NCI-H774 (cell line): ENCODE measurements around the gene HCN4.
"Not testable (repeated sequence)": the region's sequence is repeated elsewhere in the genome, so short reads cannot be mapped to it uniquely, and the experiment has no call there.

Experiments
- DNase-seq: peaks from one replicate; lab custom pipeline; 2025; lab: John Stamatoyannopoulos, UW

Gene HCN4

GRCh38 chr15:73324496-73325170, 44.1 kb downstream of the HCN4 start:
- no peak for DNase-seq

GRCh38 chr15:73323956-73324355, 44.8 kb downstream of the HCN4 start:
- no peak for DNase-seq

DNA sequence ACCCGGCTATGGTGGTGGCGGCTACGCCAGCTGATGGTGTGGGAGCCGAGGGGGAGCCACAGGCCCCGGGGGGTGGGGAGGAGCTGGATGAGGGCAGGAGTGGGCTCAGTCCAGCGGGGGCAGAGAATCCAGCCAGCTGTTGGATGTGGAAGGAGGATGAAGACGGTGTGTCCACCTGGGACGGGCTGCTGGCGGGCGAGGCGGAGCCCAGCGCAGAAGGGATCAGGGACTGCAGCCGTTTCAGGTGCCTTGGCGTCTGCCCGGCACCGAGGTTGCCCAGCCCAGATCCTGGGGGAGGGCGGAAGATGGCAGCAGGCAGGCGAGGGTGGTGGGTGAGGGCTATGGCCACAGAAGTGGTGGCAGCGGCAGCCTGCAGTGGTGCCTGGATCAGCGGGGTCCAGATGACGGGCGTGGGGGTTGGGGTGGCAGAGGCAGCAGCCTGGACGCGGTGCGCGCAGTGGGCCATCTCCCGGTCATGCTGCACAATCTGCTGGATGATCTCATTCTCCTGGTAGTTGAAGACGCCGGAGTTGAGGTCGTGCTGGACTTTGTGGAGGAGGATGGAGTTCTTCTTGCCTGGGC, 45.3 kb downstream of the HCN4 start:
- DNase-seq: no peak

GRCh38 chr15:73322665-73323373, 45.9 kb downstream of the HCN4 start:
- no peak for DNase-seq

- DNase-seq: no peak
Observed at GRCh38 chr15:73321496-73322450, 47.0 kb downstream of the HCN4 start.

- DNase-seq: no peak
Observed at GRCh38 chr15:73320619-73321180, 48.1 kb downstream of the HCN4 start.

DNA sequence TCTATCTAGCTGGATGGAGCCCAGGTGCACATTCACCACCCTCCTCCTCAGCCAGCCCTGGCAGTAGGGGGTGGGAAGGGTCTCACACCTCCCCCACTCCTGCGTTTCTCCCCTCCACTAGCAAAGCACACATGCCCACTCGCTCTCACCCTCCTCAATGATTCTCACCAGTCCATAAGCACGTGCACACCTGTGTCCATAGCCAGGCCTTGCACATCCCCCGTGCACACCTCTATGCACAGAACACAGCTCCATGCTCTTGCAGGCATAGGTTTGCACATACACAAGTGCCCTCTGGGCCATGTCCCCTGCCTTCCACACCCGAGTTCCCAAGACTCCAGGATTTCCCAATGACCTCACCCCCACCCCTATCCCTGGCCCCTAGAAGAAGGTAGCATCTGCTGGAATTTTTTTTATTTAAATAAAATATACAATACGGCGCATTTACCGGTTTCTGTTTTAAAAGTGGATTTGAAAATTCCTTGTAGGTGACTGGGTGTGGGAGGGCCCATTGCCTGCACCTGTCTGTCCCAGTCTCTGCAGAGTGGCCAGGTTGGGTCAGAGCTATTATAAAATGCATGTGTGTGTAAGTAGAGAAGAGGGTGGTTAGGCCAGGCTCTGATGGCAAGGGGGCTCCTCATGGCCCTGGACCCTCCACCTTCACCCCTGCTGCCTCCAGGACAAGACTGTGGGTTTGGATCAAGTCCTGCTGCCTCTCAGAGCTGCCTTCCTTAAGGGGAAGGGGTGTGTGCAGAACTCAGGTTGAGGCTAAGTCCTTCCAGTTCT, 49.1 kb downstream of the HCN4 start:
- DNase-seq: no peak

DNA sequence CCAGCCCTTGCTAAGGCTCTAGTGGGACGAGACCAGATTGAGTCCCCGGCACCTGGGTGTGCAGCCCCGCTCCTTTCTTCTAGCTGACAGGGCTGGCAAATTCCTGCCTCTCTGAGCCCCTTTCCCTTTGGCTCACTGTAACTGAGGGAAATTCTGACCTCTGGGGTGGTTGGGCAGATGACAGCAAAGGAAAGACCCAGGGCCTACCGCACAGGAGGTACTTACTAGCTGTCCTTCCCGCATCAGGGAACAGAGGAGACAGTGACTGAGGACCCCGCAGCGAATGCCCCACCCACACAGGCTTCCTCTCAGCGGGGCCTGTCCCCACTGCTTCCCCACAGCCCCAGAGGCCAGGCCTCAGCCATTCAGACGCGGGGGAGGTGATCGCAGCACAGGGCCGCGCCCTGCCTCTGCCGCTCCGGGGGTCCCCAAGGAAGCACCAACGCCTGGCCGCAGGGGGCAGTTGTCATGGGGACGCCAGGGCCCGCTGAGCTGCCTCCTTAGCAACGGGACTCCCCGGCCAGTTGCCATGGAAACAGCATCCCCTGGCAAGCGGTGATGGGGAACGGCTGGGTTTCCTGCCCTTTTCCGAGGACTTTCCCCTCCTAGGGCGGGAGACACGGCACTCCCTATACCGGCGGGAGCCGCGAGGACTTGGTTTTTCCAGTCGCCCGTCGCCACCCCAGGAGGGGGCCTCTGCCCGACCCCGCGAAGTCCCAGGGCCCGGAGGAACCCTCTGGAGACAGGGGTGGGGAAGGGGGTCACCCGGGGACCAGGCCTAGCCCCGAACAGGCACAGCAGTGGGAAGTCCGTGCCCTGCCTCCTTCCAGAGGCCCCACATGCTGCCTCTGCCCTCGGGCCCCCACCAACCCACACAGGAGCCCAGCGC, 50.1 kb downstream of the HCN4 start:
- no peak for DNase-seq

DNA sequence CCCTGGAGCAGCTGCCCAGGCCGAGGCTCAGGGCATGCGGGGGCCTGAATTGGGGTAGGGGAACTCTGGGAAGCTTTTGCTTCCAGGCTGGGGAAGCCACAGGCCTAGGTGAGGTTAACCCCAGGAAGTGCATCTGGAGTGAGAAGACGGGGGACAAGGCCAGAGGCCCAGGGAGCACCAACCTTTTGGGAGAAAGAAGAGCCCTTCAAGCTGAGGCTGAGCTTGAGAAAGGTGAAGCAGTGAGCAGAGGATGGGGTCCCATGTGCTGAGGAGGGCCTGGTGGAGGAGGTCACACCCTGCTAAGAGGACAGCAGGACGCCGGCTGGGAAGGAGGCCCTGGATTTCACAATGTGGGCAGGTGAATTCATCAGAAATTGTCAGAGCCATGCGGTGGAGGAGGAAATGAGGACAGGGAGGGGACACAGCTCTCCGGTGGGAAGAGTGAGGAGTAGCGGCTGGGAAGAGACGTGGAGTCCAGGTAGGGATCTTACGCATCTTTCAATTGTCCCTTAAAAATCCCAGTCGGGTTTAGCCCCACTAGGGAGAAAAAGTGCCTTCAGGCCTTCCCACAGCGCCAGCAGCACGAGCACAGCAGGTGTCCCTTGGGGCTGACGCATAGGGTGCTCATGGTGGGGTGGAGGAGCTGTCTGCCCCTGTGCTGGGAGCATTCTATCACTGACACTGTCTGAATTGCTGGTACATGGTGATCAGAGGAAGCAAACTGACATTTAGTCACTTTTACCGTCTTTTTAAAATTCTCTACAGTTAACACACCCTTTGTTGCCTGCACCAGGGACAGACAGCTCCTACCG, 50.9 kb downstream of the HCN4 start:
- no peak for DNase-seq

GRCh38 chr15:73313861-73314260, 54.9 kb downstream of the HCN4 start:
- DNase-seq: no peak

DNA sequence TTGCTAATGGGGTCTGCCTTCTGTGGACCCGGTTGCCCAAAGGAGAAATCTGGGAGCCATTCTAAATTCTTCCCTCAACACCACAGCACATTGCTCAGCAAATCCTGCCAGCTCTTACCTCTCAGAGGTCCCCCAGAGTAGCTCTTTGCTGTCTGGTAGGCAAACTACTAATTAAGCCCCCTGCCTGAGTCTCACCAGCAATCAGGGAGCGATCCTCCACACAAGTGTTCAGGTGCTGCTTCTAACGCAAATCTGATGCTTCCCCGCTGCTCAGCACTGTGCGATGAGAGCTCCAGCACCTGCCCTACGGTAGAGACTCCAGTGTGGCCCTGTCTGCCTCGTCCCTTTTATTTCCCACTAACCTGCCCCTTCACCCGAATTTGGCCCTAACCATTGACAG, 60.5 kb downstream of the HCN4 start:
- DNase-seq: no peak

GRCh38 chr15:73305331-73306211, 63.2 kb downstream of the HCN4 start:
- DNase-seq: peak; percentile 79

GRCh38 chr15:73303636-73304035, 65.1 kb downstream of the HCN4 start:
- DNase-seq: no peak

GRCh38 chr15:73300286-73300685, 68.5 kb downstream of the HCN4 start:
- DNase-seq: not testable (repeated sequence)

GRCh38 chr15:73298522-73299245, 70.1 kb downstream of the HCN4 start:
- no peak for DNase-seq

- DNase-seq: no peak
Observed at GRCh38 chr15:73296609-73297353, 72.0 kb downstream of the HCN4 start.
